GM12878 (cell line): Measurements from ENCODE around the gene MRPL36. TPM values are rescaled to one million over a fixed set of nuclear protein-coding genes. Genes with fewer than 3 reads are reported as not detected.

Experiments
- ATAC-seq: fragments of 200-7000 bp; cut with Tn5 transposase; 3 replicates; pipeline ENCODE4 v1.9.1; 2020; ENCODE audit warnings: mild to moderate bottlenecking, moderate library complexity
- BruUV-seq: library from RNA; stranded (reverse); fragments of 400-500 nt; replicated peaks from 2 replicates; lab custom pipeline; 2021; lab: Mats Ljungman, UMichigan
- CTCF ChIA-PET: fragments of 300-600 bp; sonication (Branson Sonifier 250); formaldehyde crosslinking; extraction: SDS; loops from one replicate; lab custom pipeline; 2021; ENCODE audit warnings: inconsistent platforms; lab: Yijun Ruan, JAX
- POLR2A ChIA-PET: fragments of 350-600 bp; formaldehyde crosslinking; extraction: SDS; loops from one replicate; lab custom pipeline; 2021; ENCODE audit warnings: inconsistent platforms; lab: Charles Lee
- RAD21 ChIA-PET: fragments of 300-600 bp; sonication (Branson Sonifier 250); formaldehyde crosslinking; loops from one replicate; lab custom pipeline; 2023; ENCODE audit warnings: antibody characterized with exemption; ENCODE audit not compliant: unreplicated experiment; lab: Charles Lee
- SMC1A ChIA-PET: fragments of 300-600 bp; sonication (Branson Sonifier 250); formaldehyde crosslinking; loops from one replicate; lab custom pipeline; 2023; ENCODE audit not compliant: unreplicated experiment, uncharacterized antibody; lab: Charles Lee
- DNase-seq: peaks from one replicate; pipeline ENCODE4 v3.0.0-alpha.2; 2011; ENCODE audit warnings: low read depth, low spot score
- FAIRE-seq: peaks from 3 replicates; lab custom pipeline; 2011; peaks lifted over from hg19 to GRCh38; lab: Jason Lieb, UNC
- H2AFZ ChIP-seq: 2 replicates; pipeline ENCODE4 v1.6.0; 2011; ENCODE audit warnings: low read depth, low read length, control low read depth; ENCODE audit not compliant: control insufficient read depth
- H3K27ac ChIP-seq: 2 replicates; pipeline ENCODE4 v1.5.1; 2011; ENCODE audit warnings: control low read depth; ENCODE audit not compliant: control insufficient read depth, insufficient read depth
- H3K27me3 ChIP-seq, 2 experiments: replicated peaks in 1 of 2; 2 replicates each; pipeline versions ENCODE4 v1.6.0 to v1.6.1; 2011; ENCODE audit warnings: low read length in 1 of 2; ENCODE audit not compliant: control insufficient read depth in 2 of 2, insufficient read depth in 2 of 2
- H3K36me3 ChIP-seq, 2 experiments: 2 replicates each; pipeline ENCODE4 v1.5.1; 2011; ENCODE audit warnings: low read length in 1 of 2; ENCODE audit not compliant: control insufficient read depth in 2 of 2, insufficient read depth in 2 of 2
- H3K4me1 ChIP-seq: 2 replicates; pipeline ENCODE4 v1.6.1; 2011; ENCODE audit warnings: mild to moderate bottlenecking, low read length, moderate library complexity, mixed read lengths; ENCODE audit not compliant: control insufficient read depth, insufficient read depth
- H3K4me2 ChIP-seq: 2 replicates; pipeline ENCODE4 v1.6.0; 2011; ENCODE audit warnings: control low read depth; ENCODE audit not compliant: control insufficient read depth, insufficient read depth
- H3K4me3 ChIP-seq: fragments of 200-600 bp; sonication (generic); 2 replicates; pipeline ENCODE4 v1.5.1; 2016
- H3K79me2 ChIP-seq: 2 replicates; pipeline ENCODE4 v1.6.0; 2011; ENCODE audit warnings: low read length; ENCODE audit not compliant: control insufficient read depth, insufficient read depth
- H3K9ac ChIP-seq: 2 replicates; pipeline ENCODE4 v1.8.0; 2011; ENCODE audit warnings: low read length, control low read depth, mixed read lengths; ENCODE audit not compliant: control insufficient read depth, insufficient read depth
- H3K9me3 ChIP-seq: replicated peaks from 3 replicates; pipeline ENCODE4 v1.5.1; 2011; ENCODE audit warnings: mild to moderate bottlenecking, low read length; ENCODE audit not compliant: control insufficient read depth, insufficient read depth
- H4K20me1 ChIP-seq: 2 replicates; pipeline ENCODE4 v1.6.0; 2011; ENCODE audit not compliant: control insufficient read depth, insufficient read depth
- CUX1 ChIP-seq: IDR thresholded peaks from 2 replicates; pipeline ENCODE4 v1.6.1; 2012; ENCODE audit warnings: improper control_type of control experiment, low read depth, low read length; ENCODE audit not compliant: insufficient replicate concordance
- ESRRA ChIP-seq: IDR thresholded peaks from 2 replicates; pipeline ENCODE4 v1.6.1; 2012; ENCODE audit warnings: mild to moderate bottlenecking, low read length, improper control_type of control experiment
- ETV6 ChIP-seq, 2 experiments: fragments of 450-650 bp in 1 of 2; IDR thresholded peaks in 1 of 2; conservative IDR thresholded peaks in 1 of 2; 2 replicates each; pipeline ENCODE4 v1.6.1; 2014; ENCODE audit warnings: antibody characterized with exemption in 1 of 2, borderline replicate concordance in 1 of 2, low read depth in 1 of 2, mild to moderate bottlenecking in 1 of 2, moderate library complexity in 1 of 2
- GATAD2B ChIP-seq: fragments of 450-650 bp; conservative IDR thresholded peaks from 2 replicates; pipeline ENCODE4 v1.6.1; 2017; ENCODE audit warnings: low read depth, mild to moderate bottlenecking, moderate library complexity
- IRF4 ChIP-seq: IDR thresholded peaks from 2 replicates; pipeline ENCODE4 v1.6.1; 2011; ENCODE audit warnings: low read depth, low read length
- MTA3 ChIP-seq: IDR thresholded peaks from 2 replicates; pipeline ENCODE4 v1.6.1; 2012; ENCODE audit warnings: low read length, inconsistent platforms, borderline replicate concordance
- NRF1 ChIP-seq: conservative IDR thresholded peaks from 2 replicates; pipeline ENCODE4 v1.6.1; 2011; ENCODE audit warnings: mild to moderate bottlenecking, low read depth, low read length, improper control_type of control experiment
- WGBS: methylation state at CpG from one replicate; pipeline ENCODE4 v1.1.6; 2016; ENCODE audit warnings: low lambda C conversion rate; ENCODE audit not compliant: insufficient replicate concordance, insufficient coverage; ENCODE audit errors: missing lambda C conversion rate; 5-methylcytosine and 5-hydroxymethylcytosine counted together
- in situ Hi-C: fragments of 300-500 bp; cut with MboI; formaldehyde crosslinking; loops from 9 replicates; pipeline ENCODE4 v1.14.3; 2018; ENCODE audit warnings: mixed read lengths
- intact Hi-C: fragments of 100-400 bp; cut with micrococcal nuclease; formaldehyde crosslinking; loops from one replicate; pipeline ENCODE4 v1.14.2; 2022; ENCODE audit not compliant: unreplicated experiment
- polyA plus RNA-seq, 11 experiments: library from polyadenylated mRNA; depleted of rRNA in 4 of 11; unstranded in 6 of 11; stranded (reverse) in 5 of 11; fragments of >200 nt; fragmentation: Nextera tagmentation in 4 of 11; fragmentation: Illumina TruSeq in 1 of 11; extraction: Ambion mirVana in 4 of 11; extraction: Trizol in 1 of 11; gene quantifications; 1 replicate in 1 of 11; 2 replicates in 10 of 11; pipeline versions ENCODE4 v1.2.1 to v1.2.3, GENCODE V29; 2011 to 2016; ENCODE audit warnings: inconsistent platforms in 2 of 11, missing spikeins in 2 of 11, low read depth in 1 of 11
- total RNA-seq, 4 experiments: library from RNA; depleted of rRNA in 3 of 4; stranded (reverse); fragments of >200 nt in 3 of 4; fragmentation: Illumina TruSeq in 1 of 4; extraction: Trizol in 1 of 4; gene quantifications; 2 replicates each; pipeline versions ENCODE4 v1.2.1 to v1.2.3, GENCODE V29; 2013 to 2021

MRPL36 gene
- total and polyA plus RNA-seq, 10 of the 15 experiments (the other 5 are each of a cell fraction or from before 2014, with no cell fraction given), result 89.2 to 559 (median 152) TPM

- TF ChIP-seq ETV6 (conservative IDR thresholded peaks at IDR 0.05 in 1 of 2, IDR thresholded peaks at IDR 0.05 in 1 of 2; ENCODE audit: borderline replicate concordance in 1 of 2, low read depth in 1 of 2) (no peak), ESRRA (no peak)
These were observed 41.3 kb upstream of the MRPL36 start (continued) for GRCh38 chr5:1840741-1841521.

GRCh38 chr5:1840071-1840547 lies 40.5 kb upstream of the MRPL36 start:
- Histone ChIP-seq H3K27me3 (peaks cover 0 to 2% of the 10 kb centered on the region in 2 experiments; a peak in 2 of 4 replicates), H3K79me2 (no peaks in the 10 kb centered on the region), H3K4me3 (no peak overlapping the region), H3K9me3 (no peaks in the 10 kb centered on the region), H3K27ac (no peak overlapping the region), H3K36me3 (no peaks in the 10 kb centered on the region), H3K4me1 (no peaks in the 10 kb centered on the region), H3K9ac (no peak overlapping the region), H4K20me1 (no peaks in the 10 kb centered on the region), H3K4me2 (no peak overlapping the region)
- no peak for DNase-seq
- ATAC-seq, result no peak
- no TSS peak for BruUV-seq
- CTCF ChIA-PET, result no interaction called here
- SMC1A ChIA-PET, result no interaction called here
- WGBS, result 57% methylated on average over 20 of the region's 20 CpGs
- POLR2A ChIA-PET, result no interaction called here
- no peak for TF ChIP-seq GATAD2B
- TF ChIP-seq MTA3, result no peak
- TF ChIP-seq CUX1, result no peak
- no peak for TF ChIP-seq NRF1
- TF ChIP-seq IRF4, result no peak
- TF ChIP-seq, all 136 proteins: peak for 0
- RAD21 ChIA-PET, result no interaction called here
- no peak overlapping the region for H2AFZ ChIP-seq
- FAIRE-seq, result no peak
- intact Hi-C loops (no loop called here), in situ Hi-C loops (no loop called here)
